ENCODE data around the gene RARB. TPM values are rescaled to one million over a fixed set of nuclear protein-coding genes. Genes with fewer than 3 reads are reported as not detected.
A peak's percentile ranks its signal among the peaks of the same experiment; 100 is the strongest.

The RARB gene
- total RNA-seq, 2 donors from 2014 or later = 21.5 to 21.9 TPM

- H3K27ac Mint-ChIP-seq = no peak overlapping the region
These were observed 166.0 kb downstream of the RARB start for GRCh38 chr3:25594007-25594502.

GRCh38 chr3:25597535-25598101 is 169.6 kb downstream of the RARB start:
- H3K4me3 ChIP-seq (ENCODE audit: low read length) = no peak overlapping the region
- no peaks in the 10 kb centered on the region for H3K27me3 ChIP-seq (ENCODE audit: control insufficient read depth, insufficient read depth, low read length, poor library complexity, severe bottlenecking)
- H3K9me3 ChIP-seq (ENCODE audit: control insufficient read depth, low read length) = no peaks in the 10 kb centered on the region
- peaks cover 3% of the 10 kb centered on the region for H3K4me1 ChIP-seq (ENCODE audit: control insufficient read depth, insufficient read depth, low read length)
- H3K36me3 ChIP-seq (ENCODE audit: control insufficient read depth, insufficient read depth, low read length) = peaks cover 88% of the 10 kb centered on the region
- H3K9ac ChIP-seq (ENCODE audit: extremely low read depth, low read length, poor library complexity, severe bottlenecking) = no peak overlapping the region
- peaks cover 62% of the 10 kb centered on the region for H3K36me3 Mint-ChIP-seq (ENCODE audit: low read depth)
- no peak for TF ChIP-seq CTCF (conservative IDR thresholded peaks at IDR 0.05)
- H3K4me3 Mint-ChIP-seq = no peak overlapping the region
- peaks cover 23% of the 10 kb centered on the region for H3K4me1 Mint-ChIP-seq
- H3K27ac ChIP-seq (ENCODE audit: low read depth, low read length) = no peak overlapping the region
- no peak overlapping the region for H3K27ac Mint-ChIP-seq
- no peak for DNase-seq
- WGBS, 2 experiments (ENCODE audit: insufficient coverage in 1 of 2, insufficient read length in 1 of 2) = 100% methylated on average over 1 of the region's 1 CpG; no CpG with 5 or more reads in 1 of the 2 experiments
- no peaks in the 10 kb centered on the region for H3K27me3 Mint-ChIP-seq (ENCODE audit: insufficient read depth)
- no peaks in the 10 kb centered on the region for H3K9me3 Mint-ChIP-seq

More at GRCh38 chr3:25594007-25594502, 166.0 kb downstream of the RARB start:
- Histone ChIP-seq H3K9me3 (ENCODE audit: control insufficient read depth, low read length) (no peaks in the 10 kb centered on the region), H3K36me3 (ENCODE audit: control insufficient read depth, insufficient read depth, low read length) (peaks cover 58% of the 10 kb centered on the region), H3K4me3 (ENCODE audit: low read length) (no peak overlapping the region), H3K4me1 (ENCODE audit: control insufficient read depth, insufficient read depth, low read length) (peaks cover 3% of the 10 kb centered on the region), H3K9ac (ENCODE audit: extremely low read depth, low read length, poor library complexity, severe bottlenecking) (no peak overlapping the region), H3K27me3 (ENCODE audit: control insufficient read depth, insufficient read depth, low read length, poor library complexity, severe bottlenecking) (no peaks in the 10 kb centered on the region), H3K27ac (ENCODE audit: low read depth, low read length) (no peak overlapping the region)
- peak; percentile 91 for TF ChIP-seq CTCF (conservative IDR thresholded peaks at IDR 0.05)
- peak; percentile 58 for DNase-seq
- Mint-ChIP-seq H3K36me3 (ENCODE audit: low read depth) (peaks cover 49% of the 10 kb centered on the region), H3K9me3 (no peaks in the 10 kb centered on the region), H3K4me1 (peaks cover 32% of the 10 kb centered on the region), H3K27me3 (ENCODE audit: insufficient read depth) (no peaks in the 10 kb centered on the region), H3K4me3 (no peak overlapping the region)
- 0% methylated on average over 1 of the region's 1 CpG; no CpG with 5 or more reads in 1 of the 2 experiments for WGBS, 2 experiments (ENCODE audit: insufficient coverage in 1 of 2, insufficient read length in 1 of 2)

GRCh38 chr3:25603703-25604102 is 175.6 kb downstream of the RARB start:
- H3K4me1 Mint-ChIP-seq = peaks cover 3% of the 10 kb centered on the region
- H3K4me3 Mint-ChIP-seq = no peak overlapping the region
- Histone ChIP-seq H3K9me3 (ENCODE audit: control insufficient read depth, low read length) (no peaks in the 10 kb centered on the region), H3K9ac (ENCODE audit: extremely low read depth, low read length, poor library complexity, severe bottlenecking) (no peak overlapping the region), H3K27ac (ENCODE audit: low read depth, low read length) (no peak overlapping the region), H3K4me3 (ENCODE audit: low read length) (no peak overlapping the region), H3K4me1 (ENCODE audit: control insufficient read depth, insufficient read depth, low read length) (no peaks in the 10 kb centered on the region), H3K36me3 (ENCODE audit: control insufficient read depth, insufficient read depth, low read length) (peaks cover 92% of the 10 kb centered on the region), H3K27me3 (ENCODE audit: control insufficient read depth, insufficient read depth, low read length, poor library complexity, severe bottlenecking) (no peaks in the 10 kb centered on the region)
- H3K36me3 Mint-ChIP-seq (ENCODE audit: low read depth) = peaks cover 76% of the 10 kb centered on the region
- H3K27ac Mint-ChIP-seq = no peak overlapping the region
- DNase-seq = no peak
- no peak for TF ChIP-seq CTCF (conservative IDR thresholded peaks at IDR 0.05)
- no peaks in the 10 kb centered on the region for H3K27me3 Mint-ChIP-seq (ENCODE audit: insufficient read depth)
- WGBS, 2 experiments (ENCODE audit: insufficient coverage in 1 of 2, insufficient read length in 1 of 2) = 100% methylated on average over 1 of the region's 1 CpG
- no peaks in the 10 kb centered on the region for H3K9me3 Mint-ChIP-seq
